GM18511 (cell line): ENCODE measurements around the gene ART1.
"Not testable (repeated sequence)": the region's sequence is repeated elsewhere in the genome, so short reads cannot be mapped to it uniquely, and the experiment has no call there.

Experiments used
- ATAC-seq: cut with Tn5 transposase; IDR thresholded peaks from one replicate; pipeline ENCODE4 v1.9.1; 2021; ENCODE audit warnings: mild to moderate bottlenecking, moderate library complexity; ENCODE audit not compliant: unreplicated experiment

Gene ART1

GRCh38 chr11:3632070-3632660 is 12.8 kb upstream of the ART1 start:
- ATAC-seq = no peak

- ATAC-seq = no peak
Measured at GRCh38 chr11:3635641-3636375, 9.1 kb upstream of the ART1 start.

GRCh38 chr11:3637201-3637600 is 7.7 kb upstream of the ART1 start:
- no peak for ATAC-seq

- ATAC-seq = no peak
Measured at GRCh38 chr11:3638513-3638912, 6.4 kb upstream of the ART1 start.

GRCh38 chr11:3639841-3640240 is 5.1 kb upstream of the ART1 start:
- no peak for ATAC-seq

GRCh38 chr11:3641191-3641590 is 3.7 kb upstream of the ART1 start:
- no peak for ATAC-seq

- no peak for ATAC-seq
Measured at GRCh38 chr11:3641701-3642070, 3.2 kb upstream of the ART1 start, which contains the start of gene ART5. TSS of gene ART5 (minus strand) at chr11:3641992. CDS start at chr11:3641862, 130 bp downstream.

GRCh38 chr11:3642071-3642951 is 2.6 kb upstream of the ART1 start:
- no peak for ATAC-seq

- not testable (repeated sequence) for ATAC-seq
Measured at GRCh38 chr11:3643102-3643546, 1.8 kb upstream of the ART1 start.

- ATAC-seq = no peak
Measured at GRCh38 chr11:3645552-3645951, 624 bp downstream of the ART1 start.

- ATAC-seq = not testable (repeated sequence)
Measured at GRCh38 chr11:3648843-3649242, 3.9 kb downstream of the ART1 start.

- not testable (repeated sequence) for ATAC-seq
Measured at GRCh38 chr11:3649374-3649773, 4.4 kb downstream of the ART1 start.

- not testable (repeated sequence) for ATAC-seq
Measured at GRCh38 chr11:3652514-3652913, 7.6 kb downstream of the ART1 start.

- no peak for ATAC-seq
Measured at GRCh38 chr11:3655547-3655946, 10.6 kb downstream of the ART1 start.

- ATAC-seq = not testable (repeated sequence)
Measured at GRCh38 chr11:3657331-3657730, 12.4 kb downstream of the ART1 start.

GRCh38 chr11:3658252-3658651 is 13.3 kb downstream of the ART1 start:
- ATAC-seq = no peak

- no peak for ATAC-seq
Measured at GRCh38 chr11:3659595-3660515, 14.9 kb downstream of the ART1 start.

GRCh38 chr11:3660960-3661359 is 16.0 kb downstream of the ART1 start:
- ATAC-seq = no peak

GRCh38 chr11:3662856-3663255 is 17.9 kb downstream of the ART1 start:
- no peak for ATAC-seq

- ATAC-seq = no peak
Measured at GRCh38 chr11:3664032-3664630, 19.2 kb downstream of the ART1 start.
